ENCODE data around the gene IGSF9B. TPM values are rescaled to one million over a fixed set of nuclear protein-coding genes. Genes with fewer than 3 reads are reported as not detected.

IGSF9B gene
- total and polyA plus RNA-seq, 10 of the 15 experiments (the other 5 are each of a cell fraction or from before 2014, with no cell fraction given), result 0.03 to 3.7 (median 0.20) TPM; not detected in 2

DNA sequence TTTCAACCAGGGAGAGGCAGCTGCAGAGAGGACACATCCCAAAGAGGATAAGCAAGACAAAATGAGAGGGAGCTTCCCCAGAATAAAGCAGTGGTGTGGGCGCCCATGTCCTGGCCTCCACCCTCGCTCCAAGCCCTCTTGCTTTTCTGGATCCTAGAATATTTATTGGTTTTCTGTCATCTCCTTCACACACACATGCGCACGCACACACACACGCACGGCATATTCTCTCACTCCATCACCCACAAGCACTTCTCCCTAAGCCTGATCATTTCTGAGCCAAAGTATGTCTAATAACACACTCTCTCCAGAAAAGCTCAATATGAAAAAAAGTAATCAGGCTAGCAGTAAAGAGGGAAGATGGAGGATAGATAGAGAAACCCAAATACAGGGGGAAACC lies 7.6 kb downstream of the IGSF9B start:
- Histone ChIP-seq H3K9ac (ENCODE audit: control insufficient read depth, insufficient read depth, low read length) (no peak overlapping the region), H2AFZ (ENCODE audit: control insufficient read depth, low read depth, low read length) (no peak overlapping the region), H3K79me2 (ENCODE audit: control insufficient read depth, insufficient read depth, low read length) (no peaks in the 10 kb centered on the region), H3K4me1 (ENCODE audit: control insufficient read depth, insufficient read depth, low read length) (peaks cover 13% of the 10 kb centered on the region), H3K36me3 (ENCODE audit: control insufficient read depth in 2 of 2, insufficient read depth in 2 of 2, low read length in 1 of 2) (no peaks in the 10 kb centered on the region), H3K4me2 (ENCODE audit: control insufficient read depth, insufficient read depth) (no peak overlapping the region), H3K27me3 (replicated peaks in 1 of 2; ENCODE audit: control insufficient read depth in 2 of 2, insufficient read depth in 2 of 2, low read length in 1 of 2) (no peaks in the 10 kb centered on the region; a peak in 1 of 4 replicates), H4K20me1 (ENCODE audit: control insufficient read depth, insufficient read depth) (0 out of 2 replicates have a peak, but pooled peaks cover 4% of the 10 kb centered on the region), H3K27ac (ENCODE audit: control insufficient read depth, insufficient read depth) (no peak overlapping the region), H3K4me3 (no peak overlapping the region), H3K9me3 (replicated peaks; ENCODE audit: control insufficient read depth, insufficient read depth, low read length) (no peaks in the 10 kb centered on the region)
- CTCF ChIA-PET, result interaction anchor here (1.7 kb wide), 1 partner anchor 22 kb away, joined by 9 read pairs; no protein-coding TSS in a partner anchor
- intact Hi-C loops (cut with micrococcal nuclease; ENCODE audit: unreplicated experiment) (no loop called here), in situ Hi-C loops (cut with MboI) (no loop called here)
- DNase-seq (ENCODE audit: low read depth, low spot score) (no peak), ATAC-seq (no peak), FAIRE-seq (no peak)
- SMC1A ChIA-PET (ENCODE audit: uncharacterized antibody, unreplicated experiment), result no interaction called here
- TF ChIP-seq ZSCAN29 (IDR thresholded peaks at IDR 0.05) (no peak), HDAC2 (IDR thresholded peaks at IDR 0.05) (no peak)
- BruUV-seq (replicated peaks), result no TSS peak
- RAD21 ChIA-PET (ENCODE audit: unreplicated experiment), result no interaction called here
- POLR2A ChIA-PET, result no interaction called here
- WGBS (ENCODE audit: insufficient coverage, insufficient replicate concordance, low lambda C conversion rate, missing lambda C conversion rate), result 45% methylated on average over 6 of the region's 6 CpGs

DNA sequence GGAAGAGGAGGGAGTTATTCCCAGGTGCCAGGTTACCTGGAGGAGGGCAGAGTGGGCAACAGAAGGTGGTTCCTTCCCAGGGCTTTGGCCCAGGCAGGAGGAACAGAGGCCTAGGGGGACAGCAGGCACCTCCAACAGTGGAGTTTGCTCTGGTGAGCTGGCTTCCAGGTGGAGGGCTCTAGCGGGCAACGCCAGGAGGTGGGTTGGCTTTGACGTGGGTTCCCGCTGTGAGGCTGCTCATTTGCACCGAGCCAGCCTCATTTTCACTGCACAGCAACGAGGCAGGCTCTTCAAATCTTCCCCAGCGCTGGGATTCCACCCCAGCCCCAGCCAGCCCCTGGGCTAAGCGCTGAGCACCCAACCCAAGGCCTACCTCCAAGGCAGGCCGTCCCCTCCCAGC lies 8.1 kb downstream of the IGSF9B start:
- Histone ChIP-seq H3K9me3 (replicated peaks; ENCODE audit: control insufficient read depth, insufficient read depth, low read length) (no peaks in the 10 kb centered on the region), H3K9ac (ENCODE audit: control insufficient read depth, insufficient read depth, low read length) (no peak overlapping the region), H3K36me3 (ENCODE audit: control insufficient read depth in 2 of 2, insufficient read depth in 2 of 2, low read length in 1 of 2) (no peaks in the 10 kb centered on the region), H2AFZ (ENCODE audit: control insufficient read depth, low read depth, low read length) (no peak overlapping the region), H3K4me1 (ENCODE audit: control insufficient read depth, insufficient read depth, low read length) (peaks cover 13% of the 10 kb centered on the region), H3K4me3 (no peak overlapping the region), H4K20me1 (ENCODE audit: control insufficient read depth, insufficient read depth) (0 out of 2 replicates have a peak, but pooled peaks cover 4% of the 10 kb centered on the region), H3K4me2 (ENCODE audit: control insufficient read depth, insufficient read depth) (no peak overlapping the region), H3K79me2 (ENCODE audit: control insufficient read depth, insufficient read depth, low read length) (no peaks in the 10 kb centered on the region), H3K27me3 (replicated peaks in 1 of 2; ENCODE audit: control insufficient read depth in 2 of 2, insufficient read depth in 2 of 2, low read length in 1 of 2) (no peaks in the 10 kb centered on the region; a peak in 1 of 4 replicates), H3K27ac (ENCODE audit: control insufficient read depth, insufficient read depth) (no peak overlapping the region)
- ChIA-PET RAD21 (ENCODE audit: unreplicated experiment) (no interaction called here), CTCF (interaction anchor here (1.7 kb wide), 1 partner anchor 21 kb away, joined by 9 read pairs; no protein-coding TSS in a partner anchor), POLR2A (interaction anchor here (1.0 kb wide), 1 partner anchor 8 kb away, joined by 3 read pairs; the partner anchor contains the start of gene IGSF9B), SMC1A (ENCODE audit: uncharacterized antibody, unreplicated experiment) (no interaction called here)
- DNase-seq (ENCODE audit: low read depth, low spot score), result no peak
- intact Hi-C loops (cut with micrococcal nuclease; ENCODE audit: unreplicated experiment) (no loop called here), in situ Hi-C loops (cut with MboI) (no loop called here)
- no peak for TF ChIP-seq POLR2A (IDR thresholded peaks at IDR 0.05; ENCODE audit: low read depth, low read length)
- TF ChIP-seq STAT1 (conservative IDR thresholded peaks at IDR 0.05), result no peak
- TF ChIP-seq ZBED1 (IDR thresholded peaks at IDR 0.05; ENCODE audit: borderline replicate concordance), result no peak
- TF ChIP-seq HDGF (IDR thresholded peaks at IDR 0.05), result no peak
- no TSS peak for BruUV-seq (replicated peaks)
- no peak for FAIRE-seq
- whole genome bisulfite sequencing (ENCODE audit: insufficient coverage, insufficient replicate concordance, low lambda C conversion rate, missing lambda C conversion rate), result 25% methylated on average over 9 of the region's 9 CpGs
- ATAC-seq, result no peak
